SKM-1 treated with dmso at 0.1 percent for 144 hours (cell line): ENCODE data around the gene VAV2.

ENCODE experiments used
- DNase-seq: peaks from one replicate; lab custom pipeline; 2025; ENCODE audit not compliant: unreplicated experiment; lab: John Stamatoyannopoulos, UW

Gene VAV2

DNA sequence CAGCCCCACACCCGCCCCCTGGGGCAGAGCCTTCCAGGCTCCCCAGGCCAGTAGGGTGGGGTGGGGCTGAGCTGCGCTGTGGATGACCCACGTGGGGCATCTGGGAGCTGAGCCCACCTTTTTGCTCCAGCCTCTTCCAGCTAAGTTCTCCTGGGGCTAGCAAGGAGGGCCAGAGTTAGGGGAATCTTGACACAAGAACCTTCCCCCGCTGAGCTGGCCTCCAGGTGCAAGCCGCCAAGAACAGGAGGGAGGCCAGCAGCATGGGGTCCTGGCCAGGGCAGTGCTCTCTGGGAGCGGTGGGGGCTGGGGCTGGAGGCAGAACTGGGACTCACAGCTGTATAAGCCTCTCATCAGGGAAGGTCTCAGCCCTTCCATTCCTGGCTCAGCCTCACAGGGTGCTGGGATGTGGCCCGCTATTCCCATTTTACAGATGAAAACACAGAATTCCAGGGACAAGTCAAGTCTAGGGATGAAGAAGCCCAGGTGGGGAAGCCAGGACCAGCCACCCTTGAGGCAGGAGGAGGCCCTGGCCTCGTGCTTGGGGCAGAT lies 275.5 kb downstream of the VAV2 start:
- DNase-seq: no peak

DNA sequence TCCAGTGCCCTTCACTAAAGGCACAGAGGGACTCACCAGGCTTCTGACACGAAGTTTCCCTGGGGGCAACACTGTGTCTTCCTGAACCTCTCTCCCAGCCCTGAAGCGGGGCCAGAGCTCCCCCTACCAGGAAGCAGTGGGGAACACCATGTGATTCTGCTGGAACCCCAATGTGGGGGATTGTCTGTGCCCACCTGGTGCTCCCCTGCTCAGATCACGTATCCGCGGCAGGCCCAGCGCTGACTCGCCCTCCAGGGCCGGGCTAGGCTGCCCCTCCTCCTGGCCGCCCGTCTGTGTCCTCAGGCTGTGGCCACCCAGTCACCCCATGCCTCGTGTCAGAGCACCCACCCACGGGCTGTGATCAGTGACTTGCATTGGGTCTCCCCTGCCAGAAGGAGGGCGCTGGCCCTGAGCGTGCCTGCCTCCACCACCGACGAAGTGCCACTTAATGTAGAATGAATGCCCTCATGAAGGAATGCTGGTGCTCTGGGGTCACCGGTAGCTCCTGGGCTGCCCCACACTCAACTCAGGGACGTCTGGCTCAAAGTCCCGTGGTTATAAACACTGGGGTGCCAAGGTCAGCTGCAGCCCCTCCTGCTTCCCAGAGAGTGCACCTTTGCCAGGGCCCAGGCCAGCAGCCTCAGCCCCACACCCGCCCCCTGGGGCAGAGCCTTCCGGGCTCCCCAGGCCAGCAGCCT lies 276.1 kb downstream of the VAV2 start:
- no peak for DNase-seq

DNA sequence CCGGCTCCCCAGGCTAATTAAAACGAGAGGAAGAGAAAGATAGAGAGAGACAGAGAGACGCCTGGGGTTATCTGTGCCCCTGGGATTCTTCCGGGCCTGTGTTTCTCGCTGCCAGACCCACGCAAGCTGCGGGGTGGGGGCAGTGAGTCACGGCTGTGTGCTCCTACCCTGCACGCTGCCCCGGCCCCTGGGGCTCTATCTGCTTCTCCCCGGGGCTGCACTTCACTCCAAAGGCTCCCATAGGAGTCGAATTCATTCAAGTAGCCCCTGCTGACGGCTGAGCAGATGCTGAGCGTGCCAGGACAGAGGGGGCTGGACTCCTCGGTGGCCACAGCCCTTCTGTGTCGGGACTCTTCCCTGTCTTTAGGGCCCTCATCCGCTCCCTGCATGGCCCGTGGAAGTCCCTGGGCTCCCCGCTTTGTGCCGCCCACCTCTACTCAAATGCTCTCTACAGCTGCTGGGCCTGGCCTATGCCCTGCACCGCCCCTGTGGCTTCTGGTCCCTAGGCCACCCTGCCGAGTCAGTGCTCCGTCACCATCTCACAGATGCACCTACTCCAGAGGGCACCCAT lies 276.7 kb downstream of the VAV2 start:
- no peak for DNase-seq

DNA sequence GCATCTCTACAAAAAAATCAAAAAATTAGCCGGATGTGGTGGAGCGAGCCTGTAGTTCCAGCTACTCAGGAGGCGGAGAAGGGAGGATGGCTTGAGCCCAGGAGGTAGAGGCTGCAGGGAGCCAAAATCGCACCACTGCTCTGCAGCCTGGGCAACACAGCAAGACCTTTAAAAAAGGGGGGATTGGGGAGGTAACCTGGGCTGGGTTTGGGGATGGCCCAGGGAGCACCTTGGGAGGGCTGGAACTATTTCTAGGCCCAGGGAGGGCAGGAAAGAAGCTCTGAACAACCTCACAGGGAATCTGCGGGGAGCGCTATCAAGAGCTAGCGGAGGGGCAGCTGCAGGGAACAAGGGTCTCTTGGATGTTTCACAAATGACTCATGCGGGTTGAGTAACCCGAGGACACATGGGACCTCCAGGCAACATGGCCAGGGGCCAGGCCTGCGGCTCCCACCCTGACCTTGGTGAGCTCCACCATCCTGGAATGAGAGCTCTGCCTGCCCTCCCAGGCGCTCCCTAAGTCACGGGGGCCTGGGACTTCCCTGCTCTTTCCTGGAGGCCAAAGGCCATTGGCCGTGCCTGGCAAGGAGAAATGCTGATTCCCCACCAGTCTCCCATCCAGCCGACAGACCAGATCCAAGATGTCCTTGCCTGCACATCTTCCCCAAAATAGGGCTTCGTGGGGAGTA lies 277.4 kb downstream of the VAV2 start:
- no peak for DNase-seq

DNA sequence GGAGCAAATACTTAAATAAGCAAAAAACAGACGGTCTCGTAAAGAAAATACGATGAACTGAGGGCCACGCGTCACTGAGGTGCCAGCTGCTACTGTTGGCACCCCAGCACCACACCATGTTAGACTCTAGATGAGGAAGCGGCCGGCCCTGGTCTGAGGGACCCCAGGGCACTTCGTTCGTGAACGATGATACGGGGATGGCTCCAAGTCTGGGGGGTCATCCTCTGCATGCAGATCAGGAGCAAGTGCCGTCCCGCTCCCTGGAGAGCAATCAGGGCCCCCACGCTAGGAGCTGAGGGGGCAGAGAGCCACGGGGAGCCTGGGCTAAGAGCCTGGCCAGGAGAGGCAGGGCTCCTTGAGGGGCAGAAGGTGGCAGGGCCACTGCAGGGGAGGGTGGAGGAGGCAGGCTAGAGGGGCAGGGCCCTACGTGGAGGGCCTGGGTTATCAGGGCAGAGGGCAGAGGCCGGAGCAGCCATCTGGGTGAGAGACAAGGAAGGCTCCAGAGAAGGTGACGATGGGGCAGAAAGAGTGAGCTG lies 278.1 kb downstream of the VAV2 start:
- DNase-seq: no peak

DNA sequence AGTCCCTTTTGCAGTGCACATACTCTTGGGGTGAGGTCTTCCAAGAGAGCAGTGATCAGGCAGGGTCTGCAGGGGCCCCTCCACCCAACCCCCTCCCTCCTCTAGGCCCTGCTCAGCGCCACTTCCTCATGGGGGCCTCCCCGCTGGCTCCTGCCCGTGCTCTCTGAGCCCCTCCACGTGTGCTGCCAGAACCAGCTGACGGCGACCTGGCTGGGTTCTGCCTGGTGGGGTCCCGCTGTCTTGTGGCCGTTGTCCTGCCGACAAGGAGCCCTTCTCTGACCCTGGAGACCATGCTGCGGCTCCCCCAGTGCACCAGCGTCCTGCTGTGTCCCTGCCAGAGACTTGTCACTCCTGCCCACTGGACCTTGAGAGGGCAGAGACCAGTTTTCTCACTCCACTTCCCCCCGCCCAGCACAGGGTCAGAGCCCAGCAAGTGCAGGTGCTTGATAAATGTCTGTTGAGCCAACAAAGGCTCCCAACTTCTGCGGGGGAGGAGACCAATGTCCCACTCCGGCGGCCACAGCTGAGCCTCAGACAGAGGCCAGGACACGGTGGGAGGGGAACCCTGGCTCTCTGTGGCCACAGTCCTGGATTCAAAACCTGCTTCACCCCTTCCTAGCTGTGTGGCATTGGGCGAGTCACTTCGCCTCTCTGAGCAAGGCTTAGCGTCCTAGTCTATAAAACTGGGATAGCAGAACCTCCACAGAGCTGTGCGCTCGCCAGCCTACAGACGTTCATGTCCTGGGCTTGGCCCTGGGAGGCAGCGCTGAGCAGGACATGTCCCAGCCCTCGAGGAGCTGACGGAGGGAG lies 278.8 kb downstream of the VAV2 start:
- no peak for DNase-seq

DNA sequence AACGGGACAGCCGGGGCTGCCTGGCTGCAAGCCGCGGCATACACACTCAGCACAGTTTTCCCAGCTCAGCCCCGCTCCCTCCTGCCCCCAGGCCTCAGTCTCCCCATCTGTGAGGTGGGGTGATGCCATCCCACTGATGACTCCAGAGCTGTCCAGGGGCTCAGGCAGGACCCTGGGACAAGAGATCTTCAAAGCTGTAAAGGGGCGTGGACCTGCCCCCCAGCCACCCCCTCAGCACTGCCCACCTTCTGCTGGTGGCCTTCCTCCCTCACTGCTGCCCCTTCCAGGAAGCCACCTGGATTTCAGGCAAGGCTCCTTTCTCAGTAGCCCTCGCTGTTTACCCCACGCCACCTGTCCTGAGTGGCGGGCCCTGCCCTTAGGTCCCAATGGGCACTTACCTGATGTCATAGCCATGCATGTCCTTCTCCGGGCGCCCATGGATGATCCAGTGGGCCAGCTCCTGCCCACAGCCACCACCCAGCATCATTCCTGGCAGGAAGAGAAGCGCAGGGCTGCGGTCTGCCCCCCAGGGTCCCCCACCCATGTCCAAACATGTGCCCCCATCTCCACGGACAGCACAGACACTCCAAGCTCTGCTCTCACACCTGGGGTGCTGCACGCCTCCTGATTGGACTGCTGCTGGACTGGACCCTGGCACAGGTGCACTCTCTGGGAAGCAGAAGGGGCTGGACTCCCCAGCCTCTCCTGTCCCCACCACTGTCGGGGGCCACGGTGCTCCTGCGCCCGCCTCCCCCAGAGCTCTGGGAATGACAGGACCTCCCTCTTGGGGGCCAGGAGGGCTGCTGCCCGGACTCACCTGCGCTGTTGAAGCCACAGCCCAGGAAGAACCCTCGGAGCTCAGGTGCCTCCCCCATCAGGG lies 279.7 kb downstream of the VAV2 start:
- no peak for DNase-seq
